ENCODE data around the gene CTPS2.

DNA sequence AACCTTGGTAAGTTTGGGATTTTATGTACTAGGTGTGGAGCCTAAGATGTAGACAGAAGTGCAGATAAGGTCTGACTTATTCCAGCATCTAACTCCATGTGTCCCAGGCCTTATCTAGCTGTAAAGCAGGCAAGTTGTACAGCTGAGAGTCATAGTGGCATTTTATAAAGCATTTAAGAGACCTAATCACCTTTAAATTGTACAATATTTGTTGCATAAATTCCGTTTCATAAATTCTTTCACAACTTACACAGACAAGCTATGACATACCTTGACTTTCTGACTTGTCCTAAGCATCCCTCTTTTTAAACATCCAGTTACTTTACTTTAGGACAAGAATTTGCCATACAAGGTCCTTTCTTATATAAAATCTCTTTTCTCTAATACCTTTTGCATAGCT lies 18.0 kb upstream of the CTPS2 start:
- TF ChIP-seq CTCF (IDR thresholded peaks at IDR 0.05; ENCODE audit: low read length) (no peak), EZH2 (IDR thresholded peaks at IDR 0.05; ENCODE audit: borderline replicate concordance, low read length) (no peak)

Measured in OCI-LY1 (cell line).